ENCODE measurements around the gene OR7D2.

Gene OR7D2

GRCh38 chr19:9219489-9219888 lies 40.7 kb downstream of the OR7D2 start, which contains the start of gene OR7D4:
Gene OR7D4, minus strand, starts transcription at chr19:9219589. Its CDS starts 4,752 bp downstream, at chr19:9214837.
- no peak for DNase-seq
